ENCODE results near the gene RSPO4.
"Not testable (repeated sequence)": the region's sequence is repeated elsewhere in the genome, so short reads cannot be mapped to it uniquely, and the experiment has no call there.

The RSPO4 gene

GRCh38 chr20:1003920-1004697, 2.0 kb upstream of the RSPO4 start:
- DNase-seq (ENCODE audit: low read depth in 2 of 2), result no peak

- no peak for DNase-seq (ENCODE audit: low read depth in 2 of 2)
Measured at GRCh38 chr20:1002682-1003561, 811 bp upstream of the RSPO4 start.

GRCh38 chr20:1001116-1001515, 995 bp downstream of the RSPO4 start:
- DNase-seq (ENCODE audit: low read depth in 2 of 2), result no peak

- DNase-seq (ENCODE audit: low read depth in 2 of 2), result no peak
Measured at GRCh38 chr20:998231-998830, 3.8 kb downstream of the RSPO4 start.

GRCh38 chr20:997486-997885, 4.6 kb downstream of the RSPO4 start:
- DNase-seq (ENCODE audit: low read depth in 2 of 2), result no peak

- no peak for DNase-seq (ENCODE audit: low read depth in 2 of 2)
Measured at GRCh38 chr20:997016-997415, 5.1 kb downstream of the RSPO4 start.

- DNase-seq (ENCODE audit: low read depth in 2 of 2), result no peak
Measured at GRCh38 chr20:995170-995569, 6.9 kb downstream of the RSPO4 start.

GRCh38 chr20:992801-993535, 9.1 kb downstream of the RSPO4 start:
- DNase-seq (ENCODE audit: low read depth in 2 of 2), result no peak

- no peak for DNase-seq (ENCODE audit: low read depth in 2 of 2)
Measured at GRCh38 chr20:991850-992249, 10.3 kb downstream of the RSPO4 start.

- DNase-seq (ENCODE audit: low read depth in 2 of 2), result no peak
Measured at GRCh38 chr20:990293-990959, 11.7 kb downstream of the RSPO4 start.

GRCh38 chr20:988272-988671, 13.8 kb downstream of the RSPO4 start:
- no peak for DNase-seq (ENCODE audit: low read depth in 2 of 2)

GRCh38 chr20:987677-988076, 14.4 kb downstream of the RSPO4 start:
- no peak for DNase-seq (ENCODE audit: low read depth in 2 of 2)

- DNase-seq (ENCODE audit: low read depth in 2 of 2), result no peak
Measured at GRCh38 chr20:986733-987355, 15.3 kb downstream of the RSPO4 start.

- DNase-seq (ENCODE audit: low read depth in 2 of 2), result not testable (repeated sequence)
Measured at GRCh38 chr20:984994-985393, 17.1 kb downstream of the RSPO4 start.

GRCh38 chr20:982754-983153, 19.4 kb downstream of the RSPO4 start:
- no peak for DNase-seq (ENCODE audit: low read depth in 2 of 2)

- no peak for DNase-seq (ENCODE audit: low read depth in 2 of 2)
Measured at GRCh38 chr20:977021-977420, 25.1 kb downstream of the RSPO4 start.

- DNase-seq (ENCODE audit: low read depth in 2 of 2), result no peak
Measured at GRCh38 chr20:976033-976432, 26.1 kb downstream of the RSPO4 start.

- DNase-seq (ENCODE audit: low read depth in 2 of 2), result no peak
Measured at GRCh38 chr20:973785-974194, 28.3 kb downstream of the RSPO4 start.

- no peak for DNase-seq (ENCODE audit: low read depth in 2 of 2)
Measured at GRCh38 chr20:972256-972655, 29.9 kb downstream of the RSPO4 start.

GRCh38 chr20:971346-971745, 30.8 kb downstream of the RSPO4 start:
- no peak for DNase-seq (ENCODE audit: low read depth in 2 of 2)

GRCh38 chr20:969868-970267, 32.2 kb downstream of the RSPO4 start:
- no peak for DNase-seq (ENCODE audit: low read depth in 2 of 2)
